Central memory CD8-positive, alpha-beta T cell (primary cell): ENCODE results near the gene CSDE1.
"Not testable (repeated sequence)": the region's sequence is repeated elsewhere in the genome, so short reads cannot be mapped to it uniquely, and the experiment has no call there.

Experiments
- ATAC-seq: fragments of 150-1000 bp; cut with Tn5 transposase; replicated peaks from 2 replicates; pipeline ENCODE4 v1.10.0; 2022; ENCODE audit warnings: mild to moderate bottlenecking, moderate FRiP score, moderate number of reproducible peaks; ENCODE audit not compliant: poor library complexity, severe bottlenecking; ENCODE audit errors: extremely low read depth
- DNase-seq, 2 donors: peaks; one replicate each; pipeline ENCODE4 v3.0.0; 2021; ENCODE audit warnings: low spot score in 2 of 2
- H3K27ac Mint-ChIP-seq: one replicate; pipeline ENCODE4 v1.8.0; 2022; ENCODE audit warnings: low read depth, mild to moderate bottlenecking, moderate library complexity, mixed read lengths
- H3K27me3 Mint-ChIP-seq: one replicate; pipeline ENCODE4 v1.8.0; 2022; ENCODE audit warnings: mixed read lengths
- H3K36me3 Mint-ChIP-seq: one replicate; pipeline ENCODE4 v1.8.0; 2022; ENCODE audit warnings: mild to moderate bottlenecking, moderate library complexity, mixed read lengths; ENCODE audit not compliant: insufficient read depth
- H3K4me1 Mint-ChIP-seq: one replicate; pipeline ENCODE4 v1.8.0; 2022; ENCODE audit warnings: mixed read lengths
- H3K4me3 Mint-ChIP-seq: one replicate; pipeline ENCODE4 v1.8.0; 2022; ENCODE audit warnings: mild to moderate bottlenecking, moderate library complexity, mixed read lengths
- H3K9me3 Mint-ChIP-seq: one replicate; pipeline ENCODE4 v1.8.0; 2022; ENCODE audit warnings: mixed read lengths

The CSDE1 gene

DNA sequence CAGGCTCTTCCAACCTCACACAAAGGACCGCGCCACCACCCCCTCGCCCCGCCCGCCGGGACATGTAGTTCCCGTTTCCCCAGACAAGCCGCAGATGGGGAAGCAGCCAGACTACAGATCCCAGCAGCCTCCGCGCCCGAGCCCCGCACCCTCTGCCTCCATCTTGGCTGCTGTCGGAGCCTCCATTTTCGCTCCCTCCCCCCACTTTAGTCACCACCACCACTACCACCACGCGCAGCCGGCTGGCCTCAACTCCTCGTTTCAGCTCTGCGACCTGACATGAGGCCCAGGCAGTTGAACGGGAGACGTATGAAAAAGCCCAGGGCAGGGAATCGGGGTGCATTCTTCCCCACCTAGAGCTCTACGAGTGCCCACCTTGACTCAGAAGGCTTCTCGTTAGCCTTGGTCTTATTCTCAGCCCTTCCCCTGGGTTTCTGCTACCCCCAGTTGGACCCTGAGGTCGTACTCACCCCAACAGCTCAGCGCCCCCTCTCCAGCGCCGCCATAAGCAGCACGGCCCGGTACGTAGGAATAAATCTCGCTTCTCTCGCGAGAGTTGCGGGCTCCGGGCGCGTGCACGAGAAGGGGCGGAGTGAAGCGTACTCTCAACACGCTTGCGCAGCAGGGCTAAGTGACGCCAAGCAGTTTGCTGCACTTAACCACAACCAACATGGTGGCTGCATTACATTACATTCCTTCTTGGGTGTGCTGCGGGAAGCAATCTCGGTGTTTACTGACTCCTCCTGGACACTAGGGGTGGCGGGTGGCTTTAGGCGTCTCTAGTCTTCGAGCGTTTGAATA lies at the start of gene CSDE1:
CSDE1 (minus strand) TSS at position 530 of the 801 bp plus-strand sequence. CDS start 18,094 bp downstream, outside the sequence.
- ATAC-seq: peak; percentile 87
- Mint-ChIP-seq H3K4me1 (peaks cover 59% of the 10 kb centered on the region), H3K36me3 (peaks cover 29% of the 10 kb centered on the region), H3K4me3 (peak within 1 kb of the TSS; percentile 99), H3K27me3 (no peaks in the 10 kb centered on the region), H3K27ac (peak within 1 kb of the TSS; percentile 99), H3K9me3 (peaks cover 6% of the 10 kb centered on the region)
- peak; percentile 96 to 97 for DNase-seq

- H3K27me3 Mint-ChIP-seq: peaks cover 62% of the 10 kb centered on the region
- H3K4me3 Mint-ChIP-seq, DNase-seq, ATAC-seq, H3K27ac Mint-ChIP-seq, H3K4me1 Mint-ChIP-seq, H3K36me3 Mint-ChIP-seq, H3K9me3 Mint-ChIP-seq: not testable (repeated sequence)
Observed at GRCh38 chr1:114804449-114804848, 46.7 kb upstream of the CSDE1 start.

GRCh38 chr1:114803001-114803400 lies 45.2 kb upstream of the CSDE1 start:
- Mint-ChIP-seq H3K4me3 (no peak overlapping the region), H3K27ac (no peak overlapping the region), H3K9me3 (no peaks in the 10 kb centered on the region), H3K36me3 (no peaks in the 10 kb centered on the region), H3K27me3 (peaks cover 62% of the 10 kb centered on the region), H3K4me1 (no peaks in the 10 kb centered on the region)
- ATAC-seq: no peak
- DNase-seq: no peak

DNA sequence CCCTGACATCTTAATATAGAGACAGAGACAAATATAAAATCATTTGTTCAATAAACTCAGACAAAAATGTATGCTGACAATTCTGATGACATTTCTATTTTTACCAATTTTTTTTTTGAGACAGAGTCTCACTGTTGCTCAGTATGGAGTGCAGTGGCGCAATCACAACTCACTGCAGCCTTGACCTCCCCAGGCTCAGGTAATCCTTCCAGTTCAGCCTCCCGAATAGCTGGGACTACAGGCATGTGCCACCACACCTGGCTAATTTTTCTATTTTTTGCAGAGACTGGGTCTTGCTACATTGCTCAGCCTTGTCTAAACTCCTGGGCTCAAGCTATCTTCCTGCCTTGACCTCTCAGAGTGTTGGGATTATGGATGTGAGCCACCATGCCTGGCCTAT lies 36.3 kb upstream of the CSDE1 start:
- H3K27me3 Mint-ChIP-seq: peaks cover 63% of the 10 kb centered on the region
- no peaks in the 10 kb centered on the region for H3K9me3 Mint-ChIP-seq
- no peak overlapping the region for H3K4me3 Mint-ChIP-seq

DNA sequence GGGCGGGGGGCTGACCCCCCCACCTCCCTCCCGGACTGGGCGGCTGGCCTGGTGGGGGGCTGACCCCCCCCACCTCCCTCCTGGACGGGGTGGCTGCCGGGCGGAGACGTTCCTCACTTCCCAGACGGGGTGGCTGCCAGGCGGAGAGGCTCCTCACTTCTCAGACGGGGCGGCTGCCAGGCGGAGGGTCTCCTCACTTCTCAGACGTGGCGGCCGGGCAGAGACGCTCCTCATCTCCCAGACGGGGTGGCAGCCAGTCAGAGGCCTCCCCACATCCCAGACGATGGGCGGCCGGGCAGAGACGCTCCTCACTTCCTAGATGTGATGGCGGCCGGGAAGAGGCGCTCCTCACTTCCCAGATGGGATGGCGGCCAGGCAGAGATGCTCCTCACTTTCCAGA lies 32.8 kb upstream of the CSDE1 start:
- not testable (repeated sequence) for H3K27ac Mint-ChIP-seq, ATAC-seq, H3K36me3 Mint-ChIP-seq, DNase-seq, H3K4me1 Mint-ChIP-seq, H3K4me3 Mint-ChIP-seq
- Mint-ChIP-seq H3K9me3 (peaks cover 16% of the 10 kb centered on the region), H3K27me3 (peaks cover 65% of the 10 kb centered on the region)

More for the DNA sequence above, 36.3 kb upstream of the CSDE1 start:
- no peak for DNase-seq
- ATAC-seq: no peak
- Mint-ChIP-seq H3K27ac (no peak overlapping the region), H3K36me3 (peaks cover 1% of the 10 kb centered on the region), H3K4me1 (no peaks in the 10 kb centered on the region)

DNA sequence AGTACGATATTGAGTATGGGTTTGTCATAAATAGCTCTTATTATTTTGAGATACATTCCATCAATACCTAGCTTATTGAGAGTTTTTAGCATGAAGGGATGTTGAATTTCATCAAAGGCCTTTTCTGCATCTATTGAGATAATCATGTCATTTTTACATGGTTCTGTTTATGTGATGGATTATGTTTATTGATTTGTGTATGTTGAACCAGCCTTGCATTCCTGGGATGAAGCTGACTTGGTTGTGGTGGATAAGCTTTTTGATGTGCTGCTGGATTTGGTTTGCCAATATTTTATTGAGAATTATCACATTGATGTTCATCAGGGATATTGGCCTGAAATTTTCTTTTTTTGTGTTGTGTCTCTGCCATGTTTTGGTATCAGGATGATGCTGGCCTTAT lies 28.7 kb upstream of the CSDE1 start:
- H3K4me1 Mint-ChIP-seq, H3K27ac Mint-ChIP-seq, H3K4me3 Mint-ChIP-seq, DNase-seq, H3K36me3 Mint-ChIP-seq, ATAC-seq: not testable (repeated sequence)
- Mint-ChIP-seq H3K9me3 (peaks cover 16% of the 10 kb centered on the region), H3K27me3 (peaks cover 47% of the 10 kb centered on the region)

GRCh38 chr1:114782476-114782875 lies 24.7 kb upstream of the CSDE1 start:
- Mint-ChIP-seq H3K36me3 (peaks cover 16% of the 10 kb centered on the region), H3K27me3 (peaks cover 24% of the 10 kb centered on the region), H3K27ac (no peak overlapping the region), H3K9me3 (peaks cover 15% of the 10 kb centered on the region), H3K4me3 (no peak overlapping the region), H3K4me1 (peaks cover 22% of the 10 kb centered on the region)
- no peak for ATAC-seq
- DNase-seq: no peak

- Mint-ChIP-seq H3K4me3 (peak within 1 kb of the TSS; percentile 100), H3K9me3 (no peaks in the 10 kb centered on the region), H3K4me1 (peaks cover 22% of the 10 kb centered on the region), H3K27ac (peak within 1 kb of the TSS; percentile 100), H3K36me3 (peaks cover 30% of the 10 kb centered on the region), H3K27me3 (peaks cover 5% of the 10 kb centered on the region)
- ATAC-seq (peak; percentile 99), DNase-seq (peak; percentile 81 to 91)
Observed at GRCh38 chr1:114780344-114781226, 22.8 kb upstream of the CSDE1 start, which contains the start of gene SIKE1. TSS of gene SIKE1 (minus strand) at chr1:114780685. CDS start at chr1:114780607, 78 bp downstream.

DNA sequence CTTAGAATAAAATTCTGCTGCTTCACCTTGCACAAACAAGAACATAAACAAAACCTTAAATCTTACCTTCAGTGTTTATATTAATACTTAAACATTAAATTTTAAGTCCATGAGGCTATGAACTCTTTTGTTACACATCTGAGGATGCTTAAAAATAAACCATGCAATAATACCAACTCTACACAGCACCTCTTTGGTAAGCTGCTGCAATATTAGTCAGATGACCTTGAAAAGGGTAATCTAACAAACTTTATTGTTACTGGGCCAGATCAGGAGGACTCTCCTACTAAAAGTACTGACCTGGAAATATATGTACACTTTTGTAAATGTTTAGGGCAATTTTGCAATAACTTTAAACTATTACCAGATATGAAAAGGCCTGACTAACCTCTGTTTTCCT lies 21.9 kb upstream of the CSDE1 start:
- Mint-ChIP-seq H3K9me3 (no peaks in the 10 kb centered on the region), H3K36me3 (peaks cover 34% of the 10 kb centered on the region), H3K4me1 (peaks cover 22% of the 10 kb centered on the region), H3K27me3 (no peaks in the 10 kb centered on the region), H3K4me3 (peak overlapping the region; percentile 100), H3K27ac (peak overlapping the region; percentile 100)
- ATAC-seq: no peak
- DNase-seq: no peak

- H3K27ac Mint-ChIP-seq, DNase-seq, ATAC-seq, H3K9me3 Mint-ChIP-seq, H3K27me3 Mint-ChIP-seq, H3K4me3 Mint-ChIP-seq: not testable (repeated sequence)
- peaks cover 42% of the 10 kb centered on the region for H3K36me3 Mint-ChIP-seq
- H3K4me1 Mint-ChIP-seq: peaks cover 22% of the 10 kb centered on the region
Observed at GRCh38 chr1:114776726-114777125, 18.9 kb upstream of the CSDE1 start.

- Mint-ChIP-seq H3K36me3 (peaks cover 36% of the 10 kb centered on the region), H3K4me1 (no peaks in the 10 kb centered on the region)
Observed at GRCh38 chr1:114771992-114772391, 14.2 kb upstream of the CSDE1 start.

GRCh38 chr1:114770989-114771388 lies 13.2 kb upstream of the CSDE1 start:
- Mint-ChIP-seq H3K9me3 (no peaks in the 10 kb centered on the region), H3K27ac (no peak overlapping the region), H3K4me1 (no peaks in the 10 kb centered on the region), H3K4me3 (no peak overlapping the region), H3K27me3 (no peaks in the 10 kb centered on the region), H3K36me3 (peaks cover 28% of the 10 kb centered on the region)
- ATAC-seq: no peak
- no peak for DNase-seq

More at GRCh38 chr1:114771992-114772391, 14.2 kb upstream of the CSDE1 start:
- ATAC-seq (no peak), DNase-seq (no peak)
- Mint-ChIP-seq H3K4me3 (no peak overlapping the region), H3K9me3 (no peaks in the 10 kb centered on the region), H3K27ac (no peak overlapping the region), H3K27me3 (no peaks in the 10 kb centered on the region)
